NCI-H2227 (cell line): ENCODE measurements around the gene PRCD.
"Not testable (repeated sequence)": the region's sequence is repeated elsewhere in the genome, so short reads cannot be mapped to it uniquely, and the experiment has no call there.

Source experiments
- DNase-seq: peaks from one replicate; lab custom pipeline; 2025; ENCODE audit not compliant: unreplicated experiment; lab: John Stamatoyannopoulos, UW

PRCD gene

DNA sequence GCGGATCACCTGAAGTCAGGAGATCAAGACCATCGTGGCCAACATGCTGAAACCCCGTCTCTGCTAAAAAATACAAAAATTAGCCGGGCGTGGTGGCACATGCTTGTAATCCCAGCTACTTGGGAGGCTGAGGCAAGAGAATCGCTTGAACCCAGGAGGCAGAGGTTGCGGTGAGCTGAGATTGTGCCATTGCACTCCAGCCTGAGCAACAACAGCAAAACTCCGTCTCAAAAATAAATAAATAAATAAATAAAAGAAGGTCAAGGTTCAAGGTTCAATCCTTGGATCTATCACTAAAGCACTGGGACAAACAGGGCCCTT, 14.4 kb upstream of the PRCD start:
- DNase-seq, result not testable (repeated sequence)

- DNase-seq, result not testable (repeated sequence)
Observed at GRCh38 chr17:76527016-76527415, 12.8 kb upstream of the PRCD start.

GRCh38 chr17:76527430-76528111, 12.3 kb upstream of the PRCD start:
- no peak for DNase-seq

DNA sequence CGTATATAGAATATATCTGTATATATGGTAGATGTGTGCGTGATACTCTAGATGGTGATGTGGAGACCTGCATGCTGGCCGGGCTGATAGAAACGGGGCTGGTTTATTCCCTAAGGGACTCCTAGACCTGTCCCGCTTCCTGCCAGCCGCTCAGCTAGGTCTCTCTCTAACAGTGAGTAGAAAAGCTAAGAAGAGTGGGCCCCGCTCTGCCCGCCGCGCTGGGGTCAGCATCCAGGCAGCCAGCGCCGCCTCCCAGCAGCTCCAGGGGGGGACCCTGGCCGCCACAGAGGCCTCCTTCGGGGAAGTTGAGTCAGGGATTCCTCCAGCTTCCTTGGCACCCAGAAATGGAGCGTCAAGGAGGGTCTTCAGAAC, 11.7 kb upstream of the PRCD start:
- DNase-seq, result no peak

DNA sequence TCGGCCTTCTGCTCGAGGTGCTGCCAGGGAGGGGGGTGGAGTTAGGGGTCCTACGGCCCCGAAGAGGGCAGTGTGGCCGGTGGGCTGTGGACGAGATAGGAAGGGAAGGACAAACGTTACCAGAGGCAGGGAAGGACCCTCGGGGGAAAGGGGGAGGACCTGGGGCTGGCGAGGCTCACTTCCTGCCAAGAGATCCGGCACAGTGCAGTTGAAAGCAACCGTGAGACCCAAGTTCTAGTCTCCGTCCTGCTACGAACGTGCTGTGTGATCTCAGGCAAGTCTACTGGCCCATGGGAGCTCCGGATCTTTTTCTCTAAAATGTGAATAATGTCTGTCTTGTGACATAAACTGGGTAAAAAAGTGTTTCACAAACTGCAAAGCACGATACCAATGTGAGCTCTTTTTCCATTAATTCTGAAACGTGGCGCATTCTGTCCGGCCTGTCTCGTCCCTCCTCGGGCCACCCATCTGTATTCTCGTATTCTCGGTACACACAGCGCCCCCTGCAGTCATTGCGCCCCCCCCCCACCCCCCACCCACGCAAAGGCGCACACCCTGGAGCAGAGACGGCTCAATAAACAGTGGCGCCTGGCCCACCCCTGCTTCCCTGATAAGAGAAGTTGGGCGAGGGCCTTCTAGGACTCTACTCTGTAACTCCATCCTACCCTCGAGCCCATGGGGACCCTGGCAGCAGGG, 11.2 kb upstream of the PRCD start:
- DNase-seq, result no peak

DNA sequence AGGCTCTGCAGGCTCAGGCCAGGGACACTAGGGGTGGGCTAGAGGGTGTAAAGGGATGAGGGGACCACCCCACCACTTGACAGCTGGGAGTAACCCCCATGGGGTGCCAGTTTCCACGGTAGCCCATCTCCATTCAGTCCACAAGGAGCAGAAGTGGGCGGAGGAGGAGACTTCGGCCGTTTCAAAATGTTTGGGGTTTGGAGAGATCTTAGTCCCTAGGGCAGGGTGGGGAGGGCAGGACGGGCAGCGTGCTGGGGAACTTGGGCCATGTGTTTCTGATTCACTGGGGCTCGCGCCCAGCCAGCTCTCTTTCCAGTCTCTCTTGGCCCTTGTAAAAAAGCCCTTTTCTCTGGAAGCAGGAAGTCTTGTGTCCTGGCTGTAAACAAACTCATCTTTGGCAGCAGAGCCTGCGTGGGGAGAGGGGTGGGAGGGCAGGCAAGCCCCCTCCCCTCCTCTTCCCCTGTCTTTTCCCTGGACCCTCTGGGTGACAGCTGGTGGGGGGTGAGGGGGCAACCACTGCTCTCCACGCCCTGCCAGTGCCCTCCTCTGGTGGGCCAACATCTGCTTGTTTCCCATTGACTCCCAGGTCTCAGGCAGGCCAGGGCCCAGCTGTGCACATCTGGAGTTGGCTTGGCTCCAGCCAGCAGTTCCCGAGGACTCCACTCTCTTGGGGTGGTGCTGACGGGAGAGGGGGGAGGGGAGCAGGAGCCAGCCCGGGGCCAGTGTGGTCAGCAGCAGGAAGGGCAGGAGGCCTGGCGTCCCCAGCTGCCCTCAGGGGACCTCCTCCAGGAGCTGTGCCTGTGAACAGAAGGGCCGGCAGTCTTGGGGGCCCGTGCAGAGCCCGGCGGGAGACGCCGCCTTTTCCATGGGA, 10.4 kb upstream of the PRCD start:
- DNase-seq, result no peak

DNA sequence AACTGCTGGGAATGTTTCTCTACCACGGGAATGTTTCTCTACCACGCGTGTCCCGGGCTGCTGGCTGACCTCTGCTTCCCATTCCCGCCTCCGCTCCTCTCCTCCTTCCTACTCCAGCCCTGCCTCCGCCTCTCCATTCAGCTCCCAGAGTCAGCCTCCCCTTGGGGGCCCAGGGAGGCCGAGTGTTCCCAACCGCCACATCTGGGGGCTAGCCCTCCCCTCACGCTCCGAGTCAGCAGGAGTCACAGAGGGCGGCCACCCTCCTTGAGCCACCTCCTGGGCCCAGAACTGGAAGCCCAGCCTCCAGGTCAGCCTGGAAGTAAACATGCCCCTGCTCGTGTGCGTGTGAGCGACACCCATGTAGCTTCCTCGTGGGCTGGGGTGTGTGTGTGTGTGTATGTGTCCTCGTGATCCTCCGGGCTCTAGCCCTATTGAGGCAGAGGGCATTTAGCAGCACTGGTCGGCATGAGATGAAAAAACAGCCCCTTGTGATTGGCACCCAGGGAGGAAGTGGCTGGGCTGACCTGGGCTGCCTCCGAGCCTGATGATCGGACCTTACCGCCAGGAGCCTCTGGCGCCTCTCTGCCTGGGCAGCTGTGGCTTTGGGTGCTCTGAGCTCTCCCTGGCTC, 9.6 kb upstream of the PRCD start:
- no peak for DNase-seq

DNA sequence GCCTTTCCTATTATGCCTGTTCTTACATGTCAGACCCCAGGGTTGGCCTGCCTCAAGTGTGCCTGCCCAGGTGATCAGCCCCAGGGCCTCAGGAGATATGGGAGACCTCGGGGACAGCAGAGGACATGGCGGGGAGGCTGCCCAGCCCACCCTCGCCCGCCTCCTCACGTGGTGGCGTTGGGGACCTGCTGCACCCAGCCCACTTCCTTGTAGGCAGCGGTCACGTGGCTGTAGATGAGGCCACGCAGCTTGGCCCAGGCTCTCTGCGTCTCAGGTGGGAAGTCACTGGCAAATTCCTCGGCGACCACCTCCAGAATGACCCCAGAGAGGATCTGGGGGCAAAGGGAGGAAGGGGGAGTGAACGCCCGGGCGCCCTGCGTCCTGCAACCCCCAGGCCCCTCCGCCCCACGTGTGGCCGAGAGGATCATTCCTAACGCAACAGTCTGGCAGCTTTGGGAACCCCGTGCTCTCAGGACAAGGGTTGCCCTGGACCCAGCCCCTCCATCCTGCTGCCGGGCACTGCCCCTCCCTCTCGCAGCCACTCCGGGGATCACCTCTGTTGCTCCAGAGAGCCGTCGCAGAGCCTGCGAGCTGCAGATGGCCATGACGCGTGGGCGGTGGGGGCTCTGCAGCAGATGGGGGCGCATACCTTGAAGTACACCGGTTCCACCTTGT, 8.9 kb upstream of the PRCD start:
- DNase-seq, result no peak

GRCh38 chr17:76531486-76532038, 8.3 kb upstream of the PRCD start:
- no peak for DNase-seq

DNA sequence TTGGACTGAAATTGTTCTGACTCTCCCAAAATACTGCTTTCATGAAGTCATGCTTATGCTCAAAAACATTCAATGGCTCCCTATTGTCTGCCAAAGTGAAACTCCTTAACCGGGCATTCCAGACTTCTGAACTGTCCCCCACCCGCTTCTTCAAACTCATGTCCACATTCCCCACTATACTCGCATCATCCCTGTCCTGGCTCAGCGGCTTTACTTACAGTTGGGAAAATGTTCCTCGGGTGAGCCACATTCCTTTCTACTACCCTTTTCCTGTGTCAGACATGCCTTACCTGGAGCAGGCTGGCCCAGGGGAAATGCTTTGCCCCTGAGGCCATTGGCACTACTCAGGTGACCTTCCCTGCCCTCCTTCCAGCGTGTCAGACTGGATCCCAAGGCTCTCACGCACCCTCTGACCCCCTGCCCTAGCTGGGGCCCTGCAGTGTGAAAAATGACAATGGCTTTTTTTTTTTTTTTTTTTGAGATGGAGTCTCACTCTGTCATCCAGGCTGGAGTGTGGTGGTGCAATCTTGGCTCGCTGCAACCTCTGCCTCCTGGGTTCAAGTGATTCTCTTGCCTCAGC, 7.7 kb upstream of the PRCD start:
- no peak for DNase-seq

- DNase-seq, result not testable (repeated sequence)
Observed at GRCh38 chr17:76533640-76534359, 6.0 kb upstream of the PRCD start.

GRCh38 chr17:76534831-76535732, 4.8 kb upstream of the PRCD start:
- DNase-seq, result no peak

DNA sequence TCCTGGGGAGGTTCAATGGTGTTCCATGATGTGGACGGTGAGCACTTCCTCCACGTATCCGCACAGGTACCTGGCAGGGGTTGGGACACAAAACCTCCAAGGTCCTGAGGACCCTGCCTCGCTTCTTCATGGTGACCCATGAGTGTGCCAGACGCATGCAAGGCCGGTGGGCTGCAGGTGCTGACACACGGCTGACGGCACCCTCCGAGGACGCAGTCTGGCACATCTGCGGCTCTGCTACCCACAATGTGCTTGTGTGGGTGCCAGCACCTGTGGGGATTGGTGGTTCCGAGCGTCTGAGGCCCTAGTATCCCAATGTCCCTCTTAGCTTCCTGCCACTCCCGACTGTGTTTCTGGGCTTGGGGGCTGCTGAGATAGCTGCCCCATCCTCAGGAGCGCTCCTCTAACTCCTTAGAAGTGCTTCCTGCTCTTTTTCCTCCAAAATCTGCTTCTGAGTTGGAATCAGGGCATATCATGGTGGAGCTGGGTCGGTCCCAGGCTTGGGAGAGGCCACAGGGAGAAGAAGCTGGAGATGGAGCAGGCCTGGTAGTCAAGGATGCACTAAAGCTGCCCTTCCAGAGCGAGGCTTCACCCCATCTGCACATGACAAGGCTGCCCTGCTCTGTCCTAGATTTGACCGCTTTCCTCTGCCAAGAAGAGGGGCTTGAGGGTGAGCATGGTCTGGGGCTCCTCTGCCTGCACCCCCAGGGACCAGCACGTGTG, 3.9 kb upstream of the PRCD start:
- no peak for DNase-seq

DNA sequence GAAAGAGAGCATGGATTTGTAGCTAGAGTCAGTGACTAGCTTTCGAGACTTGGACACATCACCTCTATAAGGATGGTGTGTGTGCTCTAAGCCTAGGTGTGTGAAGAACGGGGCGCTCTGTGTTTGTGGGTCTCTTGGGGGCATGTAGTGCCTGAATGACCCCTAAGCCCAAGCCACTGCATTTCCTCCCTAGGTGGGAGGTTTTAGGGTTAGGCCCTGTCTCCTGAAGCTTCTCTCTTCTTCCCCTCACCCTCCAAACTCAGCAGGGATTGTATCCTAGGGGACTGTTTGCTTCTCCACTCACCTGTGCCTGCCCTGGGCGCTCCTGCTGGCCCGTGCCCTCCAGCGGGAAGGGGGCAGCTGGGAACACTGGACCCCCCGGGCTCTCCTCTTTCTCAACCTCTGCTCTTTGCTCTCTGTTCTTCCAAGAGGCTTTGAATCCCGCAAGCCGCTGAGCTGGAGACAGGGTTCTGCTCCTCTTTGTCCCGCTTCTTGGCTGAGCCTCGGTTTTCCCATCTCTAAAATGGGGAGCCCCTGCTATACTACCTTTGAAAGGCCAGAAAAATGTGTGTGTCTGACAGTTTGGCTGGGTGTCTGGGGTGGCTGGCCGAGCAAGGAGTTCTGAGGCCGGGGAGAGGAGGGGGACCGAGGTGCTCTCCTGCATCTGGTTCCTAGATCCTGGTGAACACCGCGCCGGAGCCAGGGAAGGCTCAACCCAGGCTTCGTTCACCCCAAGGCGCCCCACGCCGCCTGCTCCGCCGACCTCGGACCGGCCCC, 3.1 kb upstream of the PRCD start:
- no peak for DNase-seq

GRCh38 chr17:76537288-76537577, 2.6 kb upstream of the PRCD start:
- DNase-seq, result peak; percentile 69

GRCh38 chr17:76537578-76538280, 2.1 kb upstream of the PRCD start, which contains the start of gene CYGB:
Gene CYGB (minus strand): TSS chr17:76537709. CDS start chr17:76537542, 167 bp downstream.
- DNase-seq, result peak; percentile 79
